GM18505 (cell line): ENCODE data around the gene PLCG2.
A peak's percentile ranks its signal among the peaks of the same experiment; 100 is the strongest.
"Not testable (repeated sequence)": the region's sequence is repeated elsewhere in the genome, so short reads cannot be mapped to it uniquely, and the experiment has no call there.

ENCODE experiments used
- ATAC-seq: cut with Tn5 transposase; IDR thresholded peaks from one replicate; pipeline ENCODE4 v1.9.1; 2021; ENCODE audit not compliant: unreplicated experiment
- POLR2A ChIP-seq: IDR thresholded peaks from 4 replicates; pipeline ENCODE4 v1.6.1; 2011; ENCODE audit warnings: borderline replicate concordance; ENCODE audit not compliant: insufficient read depth, insufficient read length; ENCODE audit errors: extremely low read depth

PLCG2 gene

DNA sequence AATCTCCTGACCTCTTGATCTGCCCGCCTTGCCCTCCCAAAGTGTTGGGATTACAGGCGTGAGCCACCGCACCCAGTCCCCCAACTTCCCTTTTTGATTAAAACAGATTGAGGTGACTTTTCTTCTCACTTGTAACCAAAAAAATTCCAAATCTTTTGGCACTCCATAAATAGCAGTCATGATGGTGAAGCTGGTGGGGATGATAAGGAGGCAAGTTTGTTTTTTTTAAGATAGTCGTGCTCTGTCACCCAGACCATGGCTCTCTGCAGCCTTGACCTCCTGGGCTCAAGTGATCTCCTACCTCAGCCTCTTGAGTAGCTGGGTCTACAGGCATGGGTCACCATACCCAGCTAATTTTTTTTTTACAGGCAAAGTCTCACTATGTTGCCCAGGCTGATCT is 34.7 kb upstream of the PLCG2 start:
- ATAC-seq, result no peak
- no peak for TF ChIP-seq POLR2A

GRCh38 chr16:81744911-81745310 is 34.2 kb upstream of the PLCG2 start:
- TF ChIP-seq POLR2A, result no peak
- no peak for ATAC-seq

- peak; percentile 65 for TF ChIP-seq POLR2A
- peak; percentile 70 for ATAC-seq
Measured at GRCh38 chr16:81745704-81746558, 33.2 kb upstream of the PLCG2 start.

GRCh38 chr16:81746566-81746965 is 32.5 kb upstream of the PLCG2 start:
- ATAC-seq, result no peak
- no peak for TF ChIP-seq POLR2A

- TF ChIP-seq POLR2A, result no peak
- no peak for ATAC-seq
Measured at GRCh38 chr16:81748476-81749198, 30.5 kb upstream of the PLCG2 start.

DNA sequence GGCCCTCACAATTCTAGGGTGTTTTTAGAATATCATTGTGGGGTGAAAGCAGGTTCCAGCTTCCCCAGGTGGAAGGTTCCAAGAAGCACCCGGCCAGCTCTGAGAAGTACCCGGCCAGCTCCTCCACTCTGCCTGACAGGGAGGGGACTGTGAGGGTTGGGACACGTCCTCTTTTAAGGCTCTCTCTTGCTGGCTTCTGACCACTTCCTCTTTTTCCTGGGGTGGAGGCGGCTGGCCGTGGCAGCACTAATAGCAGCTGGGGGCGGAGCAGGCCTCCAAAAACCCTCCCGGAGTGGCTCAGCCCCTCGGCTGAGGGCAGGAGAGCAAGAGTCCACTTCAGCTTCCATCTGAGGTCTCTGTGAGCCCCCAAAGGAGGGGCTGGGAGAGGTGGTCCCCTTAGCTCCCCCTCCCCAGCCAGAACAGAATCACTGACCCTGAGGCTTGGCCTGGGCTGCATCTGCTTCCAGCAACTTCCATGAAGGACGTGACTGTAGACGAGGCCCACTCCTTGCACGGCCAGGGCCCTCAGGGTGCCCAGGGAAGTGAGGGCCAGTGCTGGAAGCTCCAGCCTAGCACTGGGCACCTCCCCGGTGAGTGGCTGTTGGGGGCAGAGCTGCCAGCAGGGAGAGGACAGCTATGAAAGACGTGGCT is 26.7 kb upstream of the PLCG2 start:
- ATAC-seq, result peak; percentile 87
- TF ChIP-seq POLR2A, result peak; percentile 89

GRCh38 chr16:81752876-81753227 is 26.2 kb upstream of the PLCG2 start:
- TF ChIP-seq POLR2A, result no peak

GRCh38 chr16:81754858-81755257 is 24.2 kb upstream of the PLCG2 start:
- TF ChIP-seq POLR2A, result no peak
- ATAC-seq, result no peak

More at GRCh38 chr16:81752876-81753227, 26.2 kb upstream of the PLCG2 start:
- ATAC-seq, result no peak

DNA sequence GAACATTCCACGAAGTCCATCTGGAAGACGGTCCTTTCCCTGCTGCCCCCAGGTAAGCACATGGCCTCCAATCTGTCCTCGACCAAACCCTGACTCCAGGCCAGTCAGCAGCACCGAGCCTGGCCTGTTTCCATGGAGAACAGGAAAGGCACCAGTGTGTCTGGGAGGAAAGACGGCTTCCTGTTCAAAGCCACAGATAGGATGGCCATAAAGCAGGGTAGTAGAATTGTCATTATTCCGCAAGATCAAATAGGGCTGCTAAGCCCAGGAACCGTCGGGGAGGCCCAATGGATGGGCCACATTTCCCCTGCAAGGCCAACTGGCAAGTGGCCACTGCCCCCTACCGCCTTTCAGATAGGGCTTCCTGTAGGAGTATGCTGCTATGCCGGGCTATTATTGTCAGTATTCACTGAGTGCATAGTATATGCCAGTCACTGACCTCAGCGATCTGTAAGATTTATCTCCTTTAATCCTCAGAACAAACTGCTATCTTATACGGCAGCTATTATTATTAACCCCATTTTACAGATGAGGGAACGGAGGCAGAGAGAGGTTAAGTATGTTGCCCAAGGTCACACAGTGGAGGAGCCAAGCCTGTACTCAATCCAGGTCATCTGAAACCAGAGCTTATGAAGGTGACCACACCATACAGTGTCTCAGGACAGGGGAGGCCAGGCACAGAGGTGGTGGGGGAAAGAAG is 23.0 kb upstream of the PLCG2 start:
- ATAC-seq, result no peak
- no peak for TF ChIP-seq POLR2A

GRCh38 chr16:81756615-81757356 is 22.3 kb upstream of the PLCG2 start:
- no peak for TF ChIP-seq POLR2A
- ATAC-seq, result no peak

DNA sequence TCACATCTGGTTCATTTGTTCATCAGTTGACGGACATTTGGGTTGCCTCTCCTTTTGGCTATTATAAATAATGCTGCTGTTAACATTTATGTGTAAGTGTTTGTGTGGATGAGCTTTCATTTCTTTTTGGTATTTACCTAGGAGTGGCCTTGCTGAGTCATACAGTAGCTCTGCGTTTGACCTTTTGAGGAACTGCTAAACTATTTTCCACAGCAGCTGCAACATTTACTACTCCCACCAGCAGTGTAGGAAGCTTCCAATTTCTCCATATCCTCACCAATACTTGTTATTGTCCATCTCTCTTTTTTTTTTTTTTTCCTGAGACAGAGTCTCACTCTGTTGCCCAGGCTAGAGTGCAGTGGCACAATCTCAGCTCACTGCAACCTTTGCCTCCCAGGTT is 20.7 kb upstream of the PLCG2 start:
- ATAC-seq, result no peak
- no peak for TF ChIP-seq POLR2A

DNA sequence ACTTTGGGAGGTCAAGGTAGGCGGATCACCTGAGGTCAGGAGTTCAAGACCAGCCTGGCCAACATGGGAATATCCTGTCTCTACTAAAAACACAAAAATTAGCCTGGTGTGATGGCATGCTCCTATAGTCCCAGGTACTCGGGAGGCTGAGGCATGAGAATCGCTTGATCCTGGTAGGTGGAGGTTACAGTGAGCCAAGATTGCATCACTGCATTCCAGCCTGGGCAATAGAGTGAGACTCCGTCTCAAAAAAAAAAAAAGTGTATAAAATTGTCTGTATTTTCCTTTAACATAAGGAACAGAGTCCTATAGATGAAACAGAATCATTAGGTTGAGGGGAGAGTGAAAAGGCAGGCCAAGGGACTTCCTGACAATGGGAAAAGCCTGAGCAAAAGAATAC is 16.8 kb upstream of the PLCG2 start:
- not testable (repeated sequence) for ATAC-seq
